ENCODE measurements around the gene AGAP5. TPM values are rescaled to one million over a fixed set of nuclear protein-coding genes. Genes with fewer than 3 reads are reported as not detected.

AGAP5 gene
- total and polyA plus RNA-seq, 9 of the 15 experiments (the other 6 are each of a cell fraction or from before 2014, with no cell fraction given), result 0.32 to 7.5 (median 5.3) TPM

- peak; percentile 64 for TF ChIP-seq FOXJ2 (tag; IDR thresholded peaks at IDR 0.05)
- no peak for TF ChIP-seq ELK1 (CRISPR knock-in tag; IDR thresholded peaks at IDR 0.05)
- TF ChIP-seq ZNF12 (CRISPR knock-in tag; IDR thresholded peaks at IDR 0.05), result no peak
- TF ChIP-seq GMEB1 (CRISPR knock-in tag; IDR thresholded peaks at IDR 0.05), result peak; percentile 39
- no peak; the same call in 1 of the 2 replicates for TF ChIP-seq RREB1 (CRISPR knock-in tag; IDR thresholded peaks at IDR 0.05)
- no peak for TF ChIP-seq ZNF274 (IDR thresholded peaks at IDR 0.05; ENCODE audit: borderline replicate concordance, low read depth, low read length)
- TF ChIP-seq ZNF384 (IDR thresholded peaks at IDR 0.05; ENCODE audit: low read depth, low read length), result peak; percentile 52
- TF ChIP-seq RUNX1 (IDR thresholded peaks at IDR 0.05; ENCODE audit: low read depth), result no peak
- no peak for TF ChIP-seq ILK (tag; IDR thresholded peaks at IDR 0.05; ENCODE audit: borderline replicate concordance, low read depth)
- TF ChIP-seq RBM14 (IDR thresholded peaks at IDR 0.05; ENCODE audit: borderline replicate concordance, insufficient read depth, low read depth, low read length), result no peak
- no peak for TF ChIP-seq ZNF217 (CRISPR knock-in tag; IDR thresholded peaks at IDR 0.05)
- TF ChIP-seq SRSF3 (IDR thresholded peaks at IDR 0.05; ENCODE audit: insufficient read depth, low read length), result 0 out of 2 replicates have a peak, but pooled peaks have one; percentile 29
- TF ChIP-seq NR2F6 (CRISPR knock-in tag; IDR thresholded peaks at IDR 0.05), result peak; percentile 90
- peak; percentile 100 for TF ChIP-seq BRD4 (IDR thresholded peaks at IDR 0.05)
- no peak for TF ChIP-seq ARID3A (IDR thresholded peaks at IDR 0.05; ENCODE audit: borderline replicate concordance, low read depth, low read length)
- TF ChIP-seq SUPT5H (IDR thresholded peaks at IDR 0.05), result peak; percentile 97
Measured at GRCh38 chr10:73743905-73744663, 46.2 kb upstream of the AGAP5 start, which contains the start of gene SEC24C (continued).
